Ovary (tissue), 3 donors: Measurements from ENCODE around the gene THSD7A.

ENCODE experiments used
- CTCF ChIP-seq, 3 donors: fragments of 450-650 bp in 2 of 3; fragments of 200-600 bp in 1 of 3; IDR thresholded peaks; one replicate each; pipeline versions ENCODE4 v1.5.1 to v1.8.0; 2016 to 2022; ENCODE audit warnings: antibody characterized with exemption in 3 of 3, mild to moderate bottlenecking in 1 of 3
- EP300 ChIP-seq: sonication (generic); formaldehyde crosslinking; IDR thresholded peaks from one replicate; pipeline ENCODE4 v1.6.1; 2017; ENCODE audit warnings: antibody characterized with exemption
- donor health status: DM: no; HTN: no; CAD: no.

GRCh38 chr7:11758627-11759111, 73.3 kb downstream of the THSD7A start:
- TF ChIP-seq EP300: no peak
- TF ChIP-seq CTCF (IDR thresholded peaks at IDR 0.05): no peak
